ENCODE measurements around the gene COX7B2.

Gene COX7B2

GRCh38 chr4:46817806-46818205 lies 91.2 kb downstream of the COX7B2 start:
- no peak overlapping the region for H3K4me2 ChIP-seq (ENCODE audit: low read depth, low read length, poor library complexity, severe bottlenecking)
- no peak overlapping the region for H2AFZ ChIP-seq (ENCODE audit: low read depth, low read length, severe bottlenecking)
- no peak overlapping the region for H3K9ac ChIP-seq (ENCODE audit: low read length)
- H3K4me3 ChIP-seq (ENCODE audit: insufficient read depth, low read length, poor library complexity, severe bottlenecking), result no peak overlapping the region
- TF ChIP-seq EZH2phosphoT487 (conservative IDR thresholded peaks at IDR 0.05; ENCODE audit: low read length), result no peak
- TF ChIP-seq CTCF (IDR thresholded peaks at IDR 0.05; ENCODE audit: insufficient read depth, low read length, poor library complexity, severe bottlenecking), result no peak
- H3K36me3 ChIP-seq (ENCODE audit: low read length), result no peaks in the 10 kb centered on the region
- H3K79me2 ChIP-seq (ENCODE audit: insufficient read depth, low read length), result no peaks in the 10 kb centered on the region
- no peaks in the 10 kb centered on the region; the same call in 1 of the 2 replicates for H3K9me3 ChIP-seq (ENCODE audit: insufficient read depth, low read length)
- H3K9me2 ChIP-seq (replicated peaks; ENCODE audit: insufficient read depth, low read length), result no peaks in the 10 kb centered on the region
- H3K27me3 ChIP-seq (ENCODE audit: low read length), result no peaks in the 10 kb centered on the region
- no peaks in the 10 kb centered on the region for H4K20me1 ChIP-seq (ENCODE audit: low read depth, low read length)
- no peak overlapping the region for H3K27ac ChIP-seq (ENCODE audit: low read depth, low read length)
- no peaks in the 10 kb centered on the region for H3F3A ChIP-seq (ENCODE audit: insufficient read depth)

- Histone ChIP-seq H3F3A (ENCODE audit: insufficient read depth) (no peaks in the 10 kb centered on the region), H3K79me2 (ENCODE audit: insufficient read depth, low read length) (no peaks in the 10 kb centered on the region), H2AFZ (ENCODE audit: low read depth, low read length, severe bottlenecking) (no peak overlapping the region), H3K4me3 (ENCODE audit: insufficient read depth, low read length, poor library complexity, severe bottlenecking) (no peak overlapping the region), H3K9ac (ENCODE audit: low read length) (no peak overlapping the region), H3K9me2 (replicated peaks; ENCODE audit: insufficient read depth, low read length) (no peaks in the 10 kb centered on the region), H4K20me1 (ENCODE audit: low read depth, low read length) (no peaks in the 10 kb centered on the region), H3K27me3 (ENCODE audit: low read length) (no peaks in the 10 kb centered on the region), H3K9me3 (ENCODE audit: insufficient read depth, low read length) (no peaks in the 10 kb centered on the region), H3K4me2 (ENCODE audit: low read depth, low read length, poor library complexity, severe bottlenecking) (no peak overlapping the region), H3K27ac (ENCODE audit: low read depth, low read length) (no peak overlapping the region), H3K36me3 (ENCODE audit: low read length) (no peaks in the 10 kb centered on the region)
- TF ChIP-seq EZH2phosphoT487 (conservative IDR thresholded peaks at IDR 0.05; ENCODE audit: low read length), result no peak
- TF ChIP-seq CTCF (IDR thresholded peaks at IDR 0.05; ENCODE audit: insufficient read depth, low read length, poor library complexity, severe bottlenecking), result no peak
These were observed 104.1 kb downstream of the COX7B2 start for GRCh38 chr4:46804781-46805413.

- TF ChIP-seq CTCF (IDR thresholded peaks at IDR 0.05; ENCODE audit: insufficient read depth, low read length, poor library complexity, severe bottlenecking) (no peak), EZH2phosphoT487 (conservative IDR thresholded peaks at IDR 0.05; ENCODE audit: low read length) (no peak)
- Histone ChIP-seq H3K9me2 (replicated peaks; ENCODE audit: insufficient read depth, low read length) (no peaks in the 10 kb centered on the region), H3K4me3 (ENCODE audit: insufficient read depth, low read length, poor library complexity, severe bottlenecking) (no peak overlapping the region), H3K79me2 (ENCODE audit: insufficient read depth, low read length) (no peaks in the 10 kb centered on the region), H3K27ac (ENCODE audit: low read depth, low read length) (no peak overlapping the region), H3F3A (ENCODE audit: insufficient read depth) (no peaks in the 10 kb centered on the region), H3K36me3 (ENCODE audit: low read length) (no peaks in the 10 kb centered on the region), H3K4me2 (ENCODE audit: low read depth, low read length, poor library complexity, severe bottlenecking) (no peak overlapping the region), H4K20me1 (ENCODE audit: low read depth, low read length) (no peaks in the 10 kb centered on the region), H3K9ac (ENCODE audit: low read length) (no peak overlapping the region), H2AFZ (ENCODE audit: low read depth, low read length, severe bottlenecking) (no peak overlapping the region), H3K27me3 (ENCODE audit: low read length) (no peaks in the 10 kb centered on the region), H3K9me3 (ENCODE audit: insufficient read depth, low read length) (no peaks in the 10 kb centered on the region)
These were observed 116.0 kb downstream of the COX7B2 start for GRCh38 chr4:46793036-46793435.

Data from SU-DHL-6 (cell line).